Suprapubic skin (tissue), 4 donors: Measurements from ENCODE around the gene ANXA3. TPM values are rescaled to one million over a fixed set of nuclear protein-coding genes. Genes with fewer than 3 reads are reported as not detected.

ENCODE experiments used
- DNase-seq, 2 donors: peaks; one replicate each; pipeline ENCODE4 v3.0.0-alpha.2; 2019; ENCODE audit warnings: low spot score in 2 of 2
- H3K27ac ChIP-seq: fragments of 200-600 bp; sonication (generic); one replicate; pipeline ENCODE4 v1.5.1; 2019
- H3K27me3 ChIP-seq: fragments of 200-600 bp; sonication (generic); one replicate; pipeline ENCODE4 v1.5.1; 2019
- H3K36me3 ChIP-seq: fragments of 200-600 bp; sonication (generic); one replicate; pipeline ENCODE4 v1.5.1; 2019
- H3K4me1 ChIP-seq: fragments of 200-600 bp; sonication (generic); one replicate; pipeline ENCODE4 v1.5.1; 2019
- H3K4me3 ChIP-seq: fragments of 200-600 bp; sonication (generic); one replicate; pipeline ENCODE4 v1.5.1; 2019; ENCODE audit warnings: mild to moderate bottlenecking
- H3K9me3 ChIP-seq: fragments of 200-600 bp; sonication (generic); one replicate; pipeline ENCODE4 v1.5.1; 2019
- EP300 ChIP-seq: sonication (generic); formaldehyde crosslinking; IDR thresholded peaks from one replicate; pipeline ENCODE4 v1.6.1; 2017; ENCODE audit warnings: antibody characterized with exemption
- POLR2A ChIP-seq, 2 donors: fragments of 450-650 bp; IDR thresholded peaks; one replicate each; pipeline ENCODE4 v1.6.1; 2017; ENCODE audit warnings: antibody characterized with exemption in 2 of 2, mild to moderate bottlenecking in 2 of 2, moderate library complexity in 2 of 2
- POLR2AphosphoS5 ChIP-seq, 3 donors: sonication (generic); formaldehyde crosslinking; IDR thresholded peaks; one replicate each; pipeline ENCODE4 v1.6.1; 2017; ENCODE audit warnings: antibody characterized with exemption in 3 of 3
- WGBS: methylation state at CpG from one replicate; pipeline ENCODE4 v1.1.5; 2018; 5-methylcytosine and 5-hydroxymethylcytosine counted together
- total RNA-seq, 4 donors: library from RNA; depleted of rRNA; stranded (reverse); fragments of >200 nt; gene quantifications; one replicate each; pipeline ENCODE4 v1.1.0, GENCODE V29; 2016
- TF ChIP-seq, protein P1 (sequence below), 2 donors: fragments of 200-600 bp in 1 of 2; fragments of 450-650 bp in 1 of 2; sonication (generic) in 1 of 2; IDR thresholded peaks; one replicate each; pipeline ENCODE4 v1.5.1; 2016 to 2019; ENCODE audit warnings: antibody characterized with exemption in 2 of 2, mild to moderate bottlenecking in 1 of 2, moderate library complexity in 1 of 2

ANXA3 gene
- total RNA-seq, 4 donors from 2014 or later: 13.8 to 36.7 (median 19.8) TPM

DNA sequence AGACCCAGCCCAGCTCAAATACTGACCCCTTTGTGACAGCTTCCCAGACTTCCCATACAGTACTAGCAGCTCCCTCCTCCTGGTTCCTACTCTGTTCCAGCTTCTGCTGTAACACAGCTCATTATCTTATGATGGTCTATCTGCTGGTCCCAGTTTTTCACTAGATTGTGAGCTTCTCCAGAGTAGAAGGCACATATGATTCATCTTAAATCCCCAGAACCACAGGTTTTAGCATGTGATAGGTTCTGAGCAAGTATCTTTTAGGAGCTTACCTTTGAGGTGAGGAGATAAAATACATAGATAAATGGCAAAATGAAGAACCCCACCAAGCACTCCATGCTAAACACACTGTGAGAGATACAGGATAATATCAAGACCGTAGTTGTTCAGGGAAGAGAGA lies 27.6 kb upstream of the ANXA3 start:
- no peak for TF ChIP-seq POLR2AphosphoS5 (IDR thresholded peaks at IDR 0.05)
- TF ChIP-seq, protein P1, sequence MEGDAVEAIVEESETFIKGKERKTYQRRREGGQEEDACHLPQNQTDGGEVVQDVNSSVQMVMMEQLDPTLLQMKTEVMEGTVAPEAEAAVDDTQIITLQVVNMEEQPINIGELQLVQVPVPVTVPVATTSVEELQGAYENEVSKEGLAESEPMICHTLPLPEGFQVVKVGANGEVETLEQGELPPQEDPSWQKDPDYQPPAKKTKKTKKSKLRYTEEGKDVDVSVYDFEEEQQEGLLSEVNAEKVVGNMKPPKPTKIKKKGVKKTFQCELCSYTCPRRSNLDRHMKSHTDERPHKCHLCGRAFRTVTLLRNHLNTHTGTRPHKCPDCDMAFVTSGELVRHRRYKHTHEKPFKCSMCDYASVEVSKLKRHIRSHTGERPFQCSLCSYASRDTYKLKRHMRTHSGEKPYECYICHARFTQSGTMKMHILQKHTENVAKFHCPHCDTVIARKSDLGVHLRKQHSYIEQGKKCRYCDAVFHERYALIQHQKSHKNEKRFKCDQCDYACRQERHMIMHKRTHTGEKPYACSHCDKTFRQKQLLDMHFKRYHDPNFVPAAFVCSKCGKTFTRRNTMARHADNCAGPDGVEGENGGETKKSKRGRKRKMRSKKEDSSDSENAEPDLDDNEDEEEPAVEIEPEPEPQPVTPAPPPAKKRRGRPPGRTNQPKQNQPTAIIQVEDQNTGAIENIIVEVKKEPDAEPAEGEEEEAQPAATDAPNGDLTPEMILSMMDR (IDR thresholded peaks at IDR 0.05): no peak
- no peak for TF ChIP-seq EP300
- TF ChIP-seq POLR2A (IDR thresholded peaks at IDR 0.05): no peak

DNA sequence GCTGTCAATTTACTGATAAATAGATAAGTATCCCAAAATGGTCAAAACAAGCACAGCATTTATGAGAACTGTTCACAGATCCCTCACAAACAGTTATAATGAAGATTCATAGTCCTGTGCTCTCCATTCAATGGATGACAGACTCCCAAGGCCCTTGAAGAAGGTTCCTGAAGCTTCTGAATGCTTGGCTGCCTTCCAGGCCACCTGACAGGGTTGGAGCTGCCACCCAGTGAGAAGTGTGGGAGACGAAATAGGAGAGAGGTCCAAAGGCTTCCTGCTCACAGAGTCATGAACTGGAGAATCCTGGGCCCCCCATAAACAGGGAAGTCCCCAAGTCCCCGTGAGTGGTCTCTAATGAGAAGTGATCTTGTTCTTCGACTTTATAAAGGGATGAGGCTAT lies 26.0 kb upstream of the ANXA3 start:
- 85% methylated on average over 3 of the region's 3 CpGs for WGBS
- no peaks in the 10 kb centered on the region for H3K36me3 ChIP-seq
- H3K27ac ChIP-seq: no peak overlapping the region
- no peak for TF ChIP-seq POLR2A (IDR thresholded peaks at IDR 0.05)
- TF ChIP-seq, protein P1 (IDR thresholded peaks at IDR 0.05): no peak
- TF ChIP-seq POLR2AphosphoS5 (IDR thresholded peaks at IDR 0.05): no peak
- H3K9me3 ChIP-seq: no peaks in the 10 kb centered on the region
- H3K27me3 ChIP-seq: no peaks in the 10 kb centered on the region
- no peak overlapping the region for H3K4me3 ChIP-seq
- no peak for DNase-seq
- no peaks in the 10 kb centered on the region for H3K4me1 ChIP-seq

More for the DNA sequence above, 27.6 kb upstream of the ANXA3 start:
- Histone ChIP-seq H3K9me3 (no peaks in the 10 kb centered on the region), H3K4me3 (no peak overlapping the region), H3K4me1 (no peaks in the 10 kb centered on the region), H3K27me3 (no peaks in the 10 kb centered on the region), H3K36me3 (no peaks in the 10 kb centered on the region), H3K27ac (no peak overlapping the region)
- WGBS: 43% methylated on average over 1 of the region's 1 CpG
- DNase-seq: no peak

DNA sequence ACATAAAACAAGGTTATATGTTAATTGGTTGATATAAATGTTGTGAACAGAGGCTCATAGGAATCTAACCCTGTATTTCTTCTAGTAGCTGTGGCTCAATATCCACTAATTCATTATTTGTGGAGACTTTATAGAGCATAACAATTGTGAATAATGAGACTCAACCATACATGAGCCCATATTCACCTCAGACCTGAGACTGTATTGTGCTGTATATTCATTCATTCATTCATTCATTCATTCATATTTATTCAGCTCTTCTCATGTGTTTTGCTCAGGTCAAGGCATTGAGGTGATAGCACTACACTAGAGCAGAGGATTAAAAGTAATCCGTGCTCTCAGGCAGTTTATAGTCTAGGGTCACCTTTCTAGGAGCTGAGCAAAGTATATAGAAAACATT lies 24.5 kb upstream of the ANXA3 start:
- Histone ChIP-seq H3K27ac (no peak overlapping the region), H3K36me3 (no peaks in the 10 kb centered on the region), H3K4me1 (no peaks in the 10 kb centered on the region), H3K9me3 (no peaks in the 10 kb centered on the region), H3K4me3 (no peak overlapping the region), H3K27me3 (no peaks in the 10 kb centered on the region)
- 93% methylated on average over 1 of the region's 1 CpG for WGBS
- DNase-seq: no peak
- no peak for TF ChIP-seq POLR2AphosphoS5 (IDR thresholded peaks at IDR 0.05)
- no peak for TF ChIP-seq POLR2A (IDR thresholded peaks at IDR 0.05)
- TF ChIP-seq, protein P1 (IDR thresholded peaks at IDR 0.05): no peak
- no peak for TF ChIP-seq EP300

DNA sequence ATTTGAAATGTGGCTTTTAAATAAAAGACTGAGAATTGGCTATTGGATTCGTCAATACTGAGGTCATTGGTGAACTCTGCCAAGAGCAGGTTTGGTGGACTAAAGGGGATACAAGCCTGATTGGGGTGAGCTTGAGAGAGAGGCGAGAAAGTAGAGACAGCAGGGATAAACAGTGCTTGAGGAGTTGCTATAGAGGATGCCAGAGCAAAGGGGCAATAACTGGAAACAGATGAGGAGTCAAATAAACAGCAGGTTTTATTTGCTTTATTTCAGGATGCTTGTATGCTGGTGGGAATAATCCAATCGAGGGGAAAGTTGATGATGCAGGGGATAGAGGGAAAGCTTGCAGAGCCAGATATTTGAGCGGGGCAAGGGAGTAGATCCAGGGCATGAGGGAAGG lies 24.0 kb upstream of the ANXA3 start:
- no peaks in the 10 kb centered on the region for H3K27me3 ChIP-seq
- no peak overlapping the region for H3K4me3 ChIP-seq
- no peaks in the 10 kb centered on the region for H3K36me3 ChIP-seq
- TF ChIP-seq POLR2AphosphoS5 (IDR thresholded peaks at IDR 0.05) (no peak), POLR2A (IDR thresholded peaks at IDR 0.05) (no peak), EP300 (no peak)
- TF ChIP-seq, protein P1 (IDR thresholded peaks at IDR 0.05): no peak
- 72% methylated on average over 4 of the region's 4 CpGs for WGBS
- no peaks in the 10 kb centered on the region for H3K4me1 ChIP-seq
- no peak for DNase-seq
- H3K27ac ChIP-seq: no peak overlapping the region
- H3K9me3 ChIP-seq: no peaks in the 10 kb centered on the region

DNA sequence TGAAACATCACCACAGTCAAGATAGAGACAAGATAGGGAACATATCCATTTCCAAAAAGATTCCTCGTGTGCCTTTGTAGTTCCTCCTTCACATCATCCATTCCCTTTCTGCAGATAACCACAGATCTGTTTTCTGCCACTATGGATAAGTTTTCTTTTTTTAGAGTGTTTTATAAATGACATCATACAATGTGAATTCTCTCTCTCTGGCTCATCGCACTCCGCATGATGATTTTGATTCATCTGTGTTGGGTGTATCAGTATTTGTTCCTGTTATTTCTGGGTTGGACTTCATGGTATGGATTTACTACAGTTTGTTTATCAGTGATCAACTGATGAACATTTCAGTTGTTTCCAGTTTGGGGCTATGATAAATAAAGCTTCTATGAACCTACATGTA lies 23.2 kb upstream of the ANXA3 start:
- DNase-seq: no peak
- TF ChIP-seq EP300 (no peak), POLR2A (IDR thresholded peaks at IDR 0.05) (no peak), POLR2AphosphoS5 (IDR thresholded peaks at IDR 0.05) (no peak)
- TF ChIP-seq, protein P1 (IDR thresholded peaks at IDR 0.05): no peak
- WGBS: 80% methylated on average over 3 of the region's 3 CpGs
- H3K9me3 ChIP-seq: no peaks in the 10 kb centered on the region
- H3K27ac ChIP-seq: no peak overlapping the region
- no peak overlapping the region for H3K4me3 ChIP-seq
- H3K27me3 ChIP-seq: no peaks in the 10 kb centered on the region
- H3K36me3 ChIP-seq: no peaks in the 10 kb centered on the region
- no peaks in the 10 kb centered on the region for H3K4me1 ChIP-seq
